Right cardiac atrium (tissue), 5 donors: ENCODE measurements around the gene KCTD5. TPM values are rescaled to one million over a fixed set of nuclear protein-coding genes. Genes with fewer than 3 reads are reported as not detected.
"Not testable (repeated sequence)": the region's sequence is repeated elsewhere in the genome, so short reads cannot be mapped to it uniquely, and the experiment has no call there.

Source experiments
- ATAC-seq, 2 donors: fragments of 200-7000 bp; cut with Tn5 transposase; one replicate each; pipeline versions ENCODE4 v1.8.0 to v1.9.1; 2020; ENCODE audit warnings: moderate library complexity in 2 of 2, mild to moderate bottlenecking in 1 of 2
- DNase-seq, 3 donors: peaks; one replicate each; pipeline ENCODE4 v3.0.0-alpha.2; 2020
- H3K27ac ChIP-seq: one replicate; pipeline ENCODE4 v1.5.1; 2013; ENCODE audit warnings: mild to moderate bottlenecking, low read length, control low read depth, moderate library complexity
- H3K27me3 ChIP-seq: one replicate; pipeline ENCODE4 v1.6.1; 2013; ENCODE audit not compliant: control insufficient read depth, insufficient read depth
- H3K4me1 ChIP-seq: one replicate; pipeline ENCODE4 v1.6.1; 2013; ENCODE audit warnings: low read length; ENCODE audit not compliant: control insufficient read depth, insufficient read depth
- H3K4me3 ChIP-seq: one replicate; pipeline ENCODE4 v1.5.1; 2013; ENCODE audit warnings: low read length, control low read depth
- H3K9me3 ChIP-seq: one replicate; pipeline ENCODE4 v1.6.1; 2013; ENCODE audit warnings: low read length; ENCODE audit not compliant: control insufficient read depth
- WGBS: extraction: QIAGEN DNeasy Blood & Tissue Kit; methylation state at CpG from one replicate; pipeline ENCODE4 v1.1.7; 2013; 5-methylcytosine and 5-hydroxymethylcytosine counted together
- intact Hi-C, 4 donors: fragments of 100-400 bp; cut with DNase I; formaldehyde crosslinking; loops; one replicate each; pipeline versions ENCODE4 v1.11.0 to v1.14.0; 2022 to 2023
- polyA plus RNA-seq: library from polyadenylated mRNA; stranded (reverse); fragments of 200-250 nt; gene quantifications from one replicate; pipeline ENCODE4 v1.2.3, GENCODE V29; 2013
- total RNA-seq, 4 donors: library from RNA; stranded (reverse); fragmentation: NEBNext Ultra II Directional; extraction: Animal tissue kit (Norgen Biotek cat#: 25700); gene quantifications; one replicate each; pipeline ENCODE4 v1.2.1, GENCODE V29; 2021
- donor health status: healthy with polysubstance abuse.
- donor health status: DM: no; HTN: yes; CAD: no.
- donor health status: DM: no; HTN: no; CAD: no.
- donor health status: DM: no; HTN: yes; CAD: no; lungs with severe emphysema.
- donor health status: DM: yes; HTN: yes; CAD: no.

Gene KCTD5
- total and polyA plus RNA-seq, 5 donors = 10.6 to 13.7 (median 11.7) TPM

DNA sequence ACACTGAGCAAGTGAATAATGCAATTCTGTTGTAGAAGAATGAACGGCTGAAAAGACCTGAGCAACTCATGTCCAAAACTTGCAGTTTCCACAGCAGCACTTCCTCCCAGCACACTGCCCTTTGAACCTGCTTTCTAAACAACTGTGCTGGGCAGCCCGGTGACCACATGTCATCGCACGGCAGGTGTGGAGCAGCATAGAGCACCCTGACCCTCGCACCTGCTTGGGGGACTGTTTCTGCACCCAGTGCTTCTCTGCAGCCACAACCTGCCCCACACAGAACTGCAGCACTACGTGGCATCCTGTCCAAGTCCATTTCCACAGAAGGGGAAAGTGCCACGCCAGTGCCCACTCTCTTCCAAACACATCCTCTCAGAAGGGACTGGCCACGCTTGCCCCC, 22.8 kb upstream of the KCTD5 start:
- 81% methylated on average over 8 of the region's 8 CpGs for WGBS
- DNase-seq = peak in 1 of 3 donors; percentile 42
- H3K4me1 ChIP-seq, H3K9me3 ChIP-seq, H3K27me3 ChIP-seq, H3K4me3 ChIP-seq, H3K27ac ChIP-seq, intact Hi-C loops: not testable (repeated sequence)
- ATAC-seq = peak; percentile 28 to 52

- DNase-seq, intact Hi-C loops, H3K27ac ChIP-seq, H3K4me3 ChIP-seq, H3K27me3 ChIP-seq, H3K4me1 ChIP-seq, H3K9me3 ChIP-seq: not testable (repeated sequence)
- 81% methylated on average over 11 of the region's 11 CpGs for WGBS
- peak; percentile 9 to 23 for ATAC-seq
Observed at GRCh38 chr16:2660014-2660662, 22.2 kb upstream of the KCTD5 start.

- H3K4me3 ChIP-seq, intact Hi-C loops, H3K9me3 ChIP-seq, H3K27ac ChIP-seq, H3K4me1 ChIP-seq, H3K27me3 ChIP-seq: not testable (repeated sequence)
- WGBS = 30% methylated on average over 21 of the region's 21 CpGs
- peak in 1 of 2 donors; percentile 18 for ATAC-seq
- peak in 2 of 3 donors; percentile 59 to 65 for DNase-seq
Observed at GRCh38 chr16:2660755-2661373, 21.5 kb upstream of the KCTD5 start.

- Histone ChIP-seq H3K27me3 (no peaks in the 10 kb centered on the region), H3K4me1 (no peaks in the 10 kb centered on the region), H3K27ac (no peak overlapping the region), H3K4me3 (no peak overlapping the region), H3K9me3 (no peaks in the 10 kb centered on the region)
- WGBS = 68% methylated on average over 23 of the region's 23 CpGs
- no peak for DNase-seq
- intact Hi-C loops = no loop called here
- ATAC-seq = peak; percentile 27 to 55
Observed at GRCh38 chr16:2663553-2664546, 18.5 kb upstream of the KCTD5 start.

GRCh38 chr16:2664574-2664982, 17.7 kb upstream of the KCTD5 start:
- no peak for ATAC-seq
- Histone ChIP-seq H3K27ac (no peak overlapping the region), H3K4me3 (no peak overlapping the region), H3K9me3 (no peaks in the 10 kb centered on the region), H3K27me3 (no peaks in the 10 kb centered on the region), H3K4me1 (no peaks in the 10 kb centered on the region)
- intact Hi-C loops = no loop called here
- DNase-seq = no peak
- WGBS = 61% methylated on average over 9 of the region's 9 CpGs

- H3K27ac ChIP-seq, H3K4me1 ChIP-seq, intact Hi-C loops, H3K9me3 ChIP-seq, ATAC-seq, H3K4me3 ChIP-seq, H3K27me3 ChIP-seq: not testable (repeated sequence)
- WGBS = 81% methylated on average over 7 of the region's 7 CpGs
- peak in 1 of 3 donors; percentile 29 for DNase-seq
Observed at GRCh38 chr16:2666671-2667070, 15.7 kb upstream of the KCTD5 start.

- WGBS = 77% methylated on average over 10 of the region's 10 CpGs
- ATAC-seq, H3K4me1 ChIP-seq, H3K9me3 ChIP-seq, intact Hi-C loops, H3K27ac ChIP-seq, DNase-seq, H3K27me3 ChIP-seq, H3K4me3 ChIP-seq: not testable (repeated sequence)
Observed at GRCh38 chr16:2669587-2669986, 12.7 kb upstream of the KCTD5 start.

GRCh38 chr16:2670017-2670416, 12.3 kb upstream of the KCTD5 start:
- H3K4me3 ChIP-seq, intact Hi-C loops, H3K4me1 ChIP-seq, H3K9me3 ChIP-seq, H3K27me3 ChIP-seq, H3K27ac ChIP-seq, ATAC-seq: not testable (repeated sequence)
- WGBS = 9% methylated on average over 15 of the region's 15 CpGs
- DNase-seq = peak; percentile 78 to 90 (median 87)

DNA sequence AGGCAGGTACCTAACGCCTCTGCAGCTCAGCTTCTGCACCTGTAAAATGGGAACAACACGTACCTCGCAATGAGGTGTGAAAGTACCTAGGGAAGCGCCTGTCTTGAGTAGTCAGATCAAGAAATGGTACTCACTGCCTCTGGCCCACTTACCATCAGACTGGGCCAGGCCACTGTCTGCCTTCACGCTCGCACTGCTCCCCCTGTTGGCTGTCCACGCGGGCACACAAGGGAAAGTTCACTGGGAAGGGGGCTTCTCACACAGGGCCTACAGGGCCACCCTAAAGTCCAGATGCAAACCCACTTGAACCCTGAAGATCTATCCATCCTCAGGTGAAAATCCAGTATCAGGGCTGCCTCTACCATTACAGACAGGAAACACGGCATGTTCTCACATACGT, 11.1 kb upstream of the KCTD5 start:
- ATAC-seq, H3K4me3 ChIP-seq, H3K9me3 ChIP-seq, H3K27ac ChIP-seq, H3K27me3 ChIP-seq, H3K4me1 ChIP-seq, intact Hi-C loops: not testable (repeated sequence)
- DNase-seq = peak in 1 of 3 donors; percentile 48
- 66% methylated on average over 10 of the region's 10 CpGs for WGBS

DNA sequence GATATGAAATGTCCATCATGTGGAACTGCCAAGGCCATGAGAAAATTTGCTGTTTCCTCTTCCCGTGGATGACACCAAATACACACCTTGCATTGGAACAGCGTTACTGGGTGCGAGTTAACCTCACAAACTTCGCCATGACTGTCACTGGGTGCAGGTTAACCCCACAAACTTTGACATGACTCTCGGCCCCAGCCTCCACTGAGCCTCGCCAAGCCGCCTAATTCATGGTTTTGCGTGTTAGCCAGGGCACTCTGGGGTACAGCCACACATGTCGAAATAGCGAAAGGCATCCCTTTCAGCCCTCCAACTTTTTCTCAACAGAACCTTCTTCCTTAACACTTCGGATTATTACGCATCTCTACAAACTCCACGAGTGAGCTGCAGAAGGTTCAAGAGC, 10.6 kb upstream of the KCTD5 start:
- no peaks in the 10 kb centered on the region for H3K27me3 ChIP-seq
- WGBS = 89% methylated on average over 13 of the region's 13 CpGs
- intact Hi-C loops = no loop called here
- H3K4me1 ChIP-seq = peaks cover 6% of the 10 kb centered on the region
- H3K27ac ChIP-seq = no peak overlapping the region
- ATAC-seq (no peak), DNase-seq (no peak)
- H3K9me3 ChIP-seq = no peaks in the 10 kb centered on the region
- H3K4me3 ChIP-seq = peak overlapping the region; percentile 64
